Islet precursor cell (in vitro differentiated cells): ENCODE data around the gene LSM11.
"Not testable (repeated sequence)": the region's sequence is repeated elsewhere in the genome, so short reads cannot be mapped to it uniquely, and the experiment has no call there.

ENCODE experiments used
- DNase-seq: peaks from one replicate; pipeline ENCODE4 v3.0.0-alpha.2; 2018

Gene LSM11

DNA sequence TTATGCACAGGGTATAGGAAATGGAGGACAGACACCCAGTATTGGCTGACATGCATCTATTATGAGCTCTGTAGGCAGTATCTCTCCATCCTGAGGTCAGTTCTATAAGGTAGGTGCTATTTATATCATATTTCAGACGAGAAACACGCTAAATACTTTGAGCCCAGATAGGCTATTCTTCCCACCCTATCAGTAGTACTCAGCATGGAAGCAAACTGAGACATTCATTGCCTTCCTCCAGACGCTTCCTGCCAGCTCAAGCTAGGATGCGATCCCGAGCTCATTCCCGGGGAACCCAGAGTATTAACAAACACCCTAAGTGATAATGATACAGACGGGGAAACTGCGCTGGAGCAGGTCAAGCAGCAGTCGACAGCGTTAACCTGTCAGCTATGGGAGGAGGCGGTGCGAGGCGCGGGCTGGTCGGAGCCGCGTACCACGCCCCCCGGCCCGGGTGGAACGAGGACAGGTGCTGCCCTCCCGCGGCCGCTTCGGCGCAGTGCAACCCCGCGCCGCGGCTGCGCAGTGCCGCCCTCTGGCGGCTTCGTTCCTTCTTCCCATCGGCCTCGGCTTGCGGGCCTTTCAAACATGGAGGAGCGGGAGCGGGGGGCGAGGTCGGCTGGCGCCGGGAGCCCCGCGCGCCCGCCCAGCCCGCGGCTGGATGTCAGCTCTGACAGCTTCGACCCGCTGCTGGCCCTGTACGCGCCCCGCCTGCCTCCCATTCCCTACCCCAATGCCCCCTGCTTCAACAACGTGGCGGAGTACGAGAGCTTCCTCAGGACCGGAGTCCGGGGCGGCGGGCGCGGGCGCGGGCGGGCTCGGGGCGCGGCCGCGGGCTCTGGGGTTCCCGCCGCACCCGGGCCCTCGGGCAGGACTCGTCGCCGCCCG, at the start of gene LSM11:
Gene LSM11 (plus strand): TSS at position 550 of the 888 bp plus-strand sequence. CDS start 39 bp downstream, at position 589.
- peak; percentile 95 for DNase-seq

DNA sequence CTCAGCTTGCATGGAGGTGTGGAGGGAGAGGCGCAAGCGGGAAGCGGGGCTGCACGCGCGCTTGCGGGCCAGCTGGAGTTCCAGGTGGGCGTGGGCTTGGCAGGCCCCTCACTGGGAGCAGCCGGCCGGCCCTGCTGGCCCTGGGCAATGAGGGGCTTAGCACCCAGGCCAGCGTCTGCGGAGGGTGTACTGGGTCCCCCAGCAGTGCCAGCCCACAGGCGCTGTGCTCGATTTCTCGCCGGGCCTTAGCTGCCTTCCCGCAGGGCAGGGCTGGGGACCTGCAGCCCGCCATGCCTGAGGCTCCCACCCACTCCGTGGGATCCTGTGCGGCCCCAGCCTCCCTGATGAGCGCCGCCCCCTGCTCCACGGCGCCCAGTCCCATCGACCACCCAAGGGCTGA, 49.7 kb upstream of the LSM11 start:
- DNase-seq: peak; percentile 34

DNA sequence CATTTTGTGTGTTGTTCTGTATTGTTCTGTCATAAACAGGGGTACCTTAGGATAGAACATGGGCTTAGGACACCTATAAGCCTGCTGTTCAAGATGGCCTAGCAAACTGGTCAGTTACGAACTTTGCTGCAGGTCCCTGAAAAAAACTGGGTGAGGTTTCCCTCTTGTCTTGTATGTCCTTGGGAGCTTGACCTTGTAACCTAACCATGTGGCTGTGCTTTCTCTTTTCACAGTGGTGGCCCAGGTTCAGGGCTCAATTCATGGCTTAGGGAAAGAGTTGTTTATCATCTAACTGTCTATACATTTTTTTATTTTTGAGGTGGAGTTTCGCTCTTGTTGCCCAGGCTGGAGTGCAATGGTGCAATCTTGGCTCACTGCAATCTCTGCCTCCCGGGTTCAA, 47.4 kb upstream of the LSM11 start:
- not testable (repeated sequence) for DNase-seq

DNA sequence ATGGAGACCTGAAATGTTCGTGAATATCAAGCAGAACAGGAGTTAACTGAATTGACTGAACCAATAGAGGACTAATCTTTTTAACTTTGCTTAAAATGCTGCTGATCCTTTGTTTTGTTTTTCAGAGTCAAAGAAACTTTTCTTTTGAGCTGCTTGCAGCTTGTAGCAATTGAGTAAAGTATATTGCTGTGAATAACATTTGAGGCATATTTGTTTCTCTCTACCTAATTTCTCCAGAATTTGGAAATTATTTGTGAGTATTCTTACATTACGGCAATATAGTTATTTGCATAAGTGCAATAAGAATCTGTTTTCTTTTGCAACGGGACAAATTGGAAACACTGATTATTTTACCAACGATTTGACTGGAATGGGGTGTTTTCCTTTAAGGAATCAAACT, 44.8 kb upstream of the LSM11 start:
- not testable (repeated sequence) for DNase-seq

DNA sequence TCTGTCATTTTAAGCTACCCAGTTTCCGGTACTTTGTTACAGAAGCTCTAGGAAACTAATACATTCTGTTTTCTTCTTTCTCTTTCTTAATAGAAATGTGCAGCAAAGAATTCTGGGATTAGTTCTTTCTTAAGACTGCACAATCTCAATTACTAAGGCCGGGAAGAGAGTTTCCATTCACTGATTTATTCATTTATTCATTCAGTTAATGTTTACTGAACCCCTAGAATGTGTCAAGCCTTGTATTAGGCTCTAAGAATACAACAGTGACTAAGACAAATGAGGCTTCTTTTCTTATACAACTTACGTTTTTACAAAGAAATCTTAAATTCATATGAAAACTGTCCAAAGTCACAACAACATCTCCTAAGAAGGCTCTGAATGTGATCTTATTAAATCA, 39.8 kb upstream of the LSM11 start:
- no peak for DNase-seq

DNA sequence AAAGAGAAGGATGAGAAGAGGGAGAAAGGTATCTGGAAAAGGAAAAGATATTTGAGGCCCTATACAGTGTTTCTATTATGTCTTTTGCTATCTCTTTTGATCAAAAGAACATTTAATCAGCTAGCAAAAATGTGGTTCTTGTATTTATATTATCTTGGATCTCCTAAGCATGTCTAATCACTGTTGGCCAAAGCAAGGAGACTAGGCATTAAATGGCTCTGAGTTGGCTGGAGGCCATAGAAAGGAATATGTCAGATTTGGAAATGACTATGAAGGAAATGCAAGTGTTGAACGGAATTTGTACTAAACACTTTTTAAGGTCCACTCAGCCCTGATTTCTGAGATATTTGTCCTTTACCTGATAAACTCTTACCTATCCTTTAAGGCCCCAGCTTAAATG, 34.6 kb upstream of the LSM11 start:
- DNase-seq: no peak

DNA sequence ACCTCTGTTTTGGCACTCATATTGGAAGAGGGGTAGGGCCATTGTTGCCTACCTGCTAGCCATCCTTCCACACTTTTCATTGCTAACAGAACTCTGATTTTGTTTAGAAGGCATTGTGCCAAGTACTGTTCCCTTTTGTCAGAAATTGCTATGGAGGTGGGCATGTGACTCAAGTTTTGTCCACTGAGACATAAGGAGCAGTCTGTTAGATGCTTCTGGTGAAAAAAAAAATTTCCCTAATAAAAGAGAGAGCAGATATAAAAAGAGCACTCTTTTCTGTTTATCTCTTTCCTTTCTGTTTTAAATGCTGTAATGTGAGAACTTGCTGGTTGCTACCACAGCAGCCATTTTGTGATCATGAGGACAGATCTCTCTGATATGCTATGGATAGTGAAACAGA, 34.2 kb upstream of the LSM11 start:
- DNase-seq: no peak

DNA sequence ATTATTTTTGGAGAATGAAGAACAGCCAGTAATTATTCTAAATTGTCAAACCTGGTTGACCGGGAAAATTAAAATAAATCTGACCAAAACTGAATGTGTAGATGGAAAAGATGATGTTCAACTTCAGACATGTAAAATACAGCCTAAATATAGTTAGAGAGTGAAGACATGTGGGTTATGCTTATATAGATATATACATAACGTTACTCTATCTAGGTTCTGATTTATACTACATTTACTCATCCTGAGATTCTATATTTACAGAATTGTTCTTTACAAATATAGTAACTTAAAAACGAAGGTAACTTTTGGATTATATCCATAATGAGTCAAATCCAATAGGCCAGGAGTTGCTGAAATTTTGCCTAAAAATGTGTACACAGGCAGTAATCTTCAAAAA, 33.1 kb upstream of the LSM11 start:
- DNase-seq: no peak

DNA sequence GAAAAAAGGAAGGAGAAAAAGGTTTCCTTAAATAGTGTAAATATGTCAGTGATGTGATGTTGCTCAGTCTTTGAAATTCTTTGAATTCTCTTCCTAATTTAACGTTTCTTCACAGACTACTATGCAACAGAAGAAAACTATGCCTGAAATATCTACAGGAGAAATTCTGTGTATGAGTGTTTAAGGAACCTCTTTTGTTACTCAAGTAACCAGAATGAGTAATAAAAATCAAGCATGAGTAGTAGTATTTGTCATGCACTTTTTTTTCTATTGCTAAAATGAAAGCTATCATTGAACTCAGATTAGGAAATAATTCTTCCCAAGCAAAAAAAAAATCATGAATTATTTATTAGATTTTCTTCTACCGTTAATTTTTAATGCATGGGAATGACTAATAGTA, 32.6 kb upstream of the LSM11 start:
- DNase-seq: no peak

DNA sequence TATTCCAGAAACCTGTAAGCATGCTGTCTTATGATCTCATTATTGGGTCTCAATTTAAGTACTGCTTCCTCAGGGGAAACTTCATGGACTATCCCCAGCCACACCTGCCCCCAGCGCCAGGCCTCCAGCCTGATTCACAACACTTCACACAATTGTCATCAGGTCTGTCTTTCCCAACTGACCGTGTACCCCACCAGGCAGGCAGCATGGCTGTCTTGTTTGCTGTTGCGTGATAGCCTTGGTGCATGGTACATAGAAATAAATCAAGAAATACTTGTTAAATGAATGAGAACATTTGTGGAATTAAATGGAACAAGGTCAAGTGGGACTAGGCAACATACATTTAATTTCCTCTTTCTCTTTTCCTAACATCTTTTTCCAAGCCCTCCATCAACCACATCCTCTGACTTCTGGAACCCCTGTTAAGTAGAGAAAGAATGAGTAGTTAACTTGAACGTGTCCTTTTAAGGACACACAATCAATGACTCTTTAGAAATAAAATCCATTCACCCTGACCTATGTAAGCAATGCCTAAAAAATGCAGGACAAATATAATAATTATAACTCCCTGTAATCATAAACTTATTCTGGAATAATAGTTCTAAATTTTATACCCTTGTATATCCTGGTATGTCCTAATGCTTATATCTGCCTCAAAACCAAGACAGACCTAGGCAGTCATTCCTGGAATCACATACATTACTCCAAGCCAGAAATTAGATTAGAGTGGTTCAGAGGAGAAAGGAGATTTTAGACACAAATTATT, 29.5 kb upstream of the LSM11 start:
- DNase-seq: no peak

DNA sequence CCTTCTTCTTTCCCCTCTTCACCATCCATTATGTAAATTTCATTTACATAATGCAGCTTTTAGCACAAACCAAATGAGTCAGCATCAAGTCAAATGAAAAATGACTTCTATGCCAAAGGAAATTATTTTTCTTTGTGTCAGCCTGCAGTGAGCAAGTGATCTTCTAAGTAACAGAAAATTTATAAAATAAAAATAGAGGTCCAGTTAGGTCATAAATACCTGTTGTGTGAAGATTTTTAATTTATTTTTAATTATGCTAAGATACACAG, 29.0 kb upstream of the LSM11 start:
- no peak for DNase-seq

DNA sequence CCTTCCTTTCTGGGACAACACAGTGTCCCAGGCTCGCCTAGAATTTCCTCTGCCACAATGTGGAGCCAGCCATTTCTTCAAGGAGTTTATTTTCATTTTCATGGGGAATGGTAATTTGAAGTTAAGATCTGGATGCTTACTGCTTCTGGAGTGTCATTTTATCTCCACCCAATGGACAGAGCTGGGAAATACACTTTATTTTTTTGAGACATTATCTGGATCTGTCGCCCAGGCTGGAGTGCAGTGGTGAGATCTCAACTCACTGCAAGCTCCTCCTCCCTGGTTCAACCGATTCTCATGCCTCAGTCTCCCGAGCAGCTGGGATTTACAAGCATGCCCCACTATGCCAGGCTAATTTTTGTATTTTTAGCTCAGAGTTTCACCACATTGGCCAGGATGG, 25.0 kb upstream of the LSM11 start:
- DNase-seq: peak; percentile 60

DNA sequence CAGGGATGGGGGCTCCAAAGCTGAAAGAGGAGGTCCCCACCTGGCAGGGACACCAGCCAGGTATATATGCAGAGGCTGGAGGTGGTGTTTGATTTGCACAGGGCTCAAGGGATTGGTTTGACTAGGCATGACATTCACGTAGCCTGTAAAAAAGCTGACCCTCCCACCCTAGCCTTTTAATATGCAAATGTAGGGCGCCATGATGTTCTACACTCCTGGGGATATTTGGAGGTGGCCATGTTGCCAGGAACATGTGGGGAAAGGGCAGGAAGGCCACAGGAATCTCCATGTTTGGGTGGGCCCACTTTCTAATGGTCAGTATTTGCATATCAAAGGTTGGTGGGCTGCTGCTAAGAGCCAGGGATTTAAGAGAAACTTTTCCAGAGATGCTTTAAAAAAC, 24.3 kb upstream of the LSM11 start:
- no peak for DNase-seq

DNA sequence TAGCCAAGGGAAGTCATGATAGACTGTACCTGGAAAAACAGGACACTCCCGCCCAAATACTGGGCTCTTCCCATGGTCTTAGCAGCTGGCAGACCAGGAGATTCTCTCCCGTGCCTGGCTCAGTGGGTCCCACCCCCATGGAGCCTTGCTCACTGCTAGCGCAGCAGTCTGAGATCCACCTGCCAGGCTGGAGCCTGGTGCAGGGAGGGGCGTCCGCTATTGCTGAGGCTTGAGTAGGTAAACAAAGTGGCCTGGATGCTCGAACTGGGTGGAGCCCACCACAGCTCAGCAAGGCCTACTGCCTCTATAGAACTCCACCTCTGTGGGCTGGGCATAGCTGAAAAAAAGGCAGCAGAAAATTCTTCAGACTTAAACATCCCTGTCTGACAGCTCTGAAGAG, 22.4 kb upstream of the LSM11 start:
- DNase-seq: no peak

DNA sequence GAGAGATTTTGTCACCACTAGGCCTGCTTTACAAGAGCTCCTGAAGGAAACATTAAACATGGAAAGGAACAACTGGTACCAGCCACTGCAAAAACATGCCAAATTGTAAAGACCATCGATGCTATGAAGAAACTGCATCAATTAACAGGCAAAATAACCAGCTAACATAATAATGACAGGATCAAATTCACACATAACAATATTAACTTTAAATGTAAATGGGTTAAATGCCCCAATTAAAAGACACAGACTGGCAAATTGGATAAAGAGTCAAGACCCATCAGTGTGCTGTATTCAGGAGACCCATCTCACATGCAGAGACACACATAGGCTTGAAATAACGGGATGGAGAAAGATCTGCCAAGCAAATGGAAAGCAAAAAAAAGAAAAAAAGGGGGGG, 20.6 kb upstream of the LSM11 start:
- not testable (repeated sequence) for DNase-seq

DNA sequence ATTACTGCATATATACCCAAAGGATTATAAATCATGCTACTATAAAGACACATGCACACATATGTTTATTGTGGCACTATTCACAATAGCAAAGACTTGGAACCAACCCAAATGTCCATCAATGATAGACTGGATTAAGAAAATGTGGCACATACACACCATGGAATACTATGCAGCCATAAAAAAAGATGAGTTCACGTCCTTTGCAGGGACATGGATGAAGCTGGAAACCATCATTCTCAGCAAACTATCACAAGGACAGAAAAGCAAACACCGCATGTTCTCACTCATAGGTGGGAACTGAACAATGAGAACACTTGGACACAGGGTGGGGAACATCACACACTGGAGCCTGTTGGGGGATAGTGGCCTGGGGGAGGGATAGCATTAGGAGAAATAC, 16.9 kb upstream of the LSM11 start:
- not testable (repeated sequence) for DNase-seq

DNA sequence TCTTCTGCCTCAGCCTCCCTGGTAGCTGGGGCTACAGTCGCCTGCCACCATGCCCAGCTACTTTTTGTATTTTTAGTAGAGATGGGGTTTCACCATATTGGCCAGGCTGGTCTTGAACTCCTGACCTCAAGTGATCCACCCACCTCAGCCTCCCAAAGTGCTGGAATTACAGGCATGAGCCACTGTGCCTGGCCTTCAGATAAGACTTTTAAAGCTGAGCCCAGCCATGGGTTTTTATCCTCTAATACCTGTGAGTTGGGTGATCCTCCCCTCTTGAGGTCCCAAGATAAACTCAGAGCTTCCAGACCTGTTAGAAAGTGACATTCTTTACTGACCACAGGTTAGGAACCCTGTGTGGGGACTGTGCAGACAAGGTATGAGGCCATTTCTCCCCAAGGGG, 15.7 kb upstream of the LSM11 start:
- not testable (repeated sequence) for DNase-seq

DNA sequence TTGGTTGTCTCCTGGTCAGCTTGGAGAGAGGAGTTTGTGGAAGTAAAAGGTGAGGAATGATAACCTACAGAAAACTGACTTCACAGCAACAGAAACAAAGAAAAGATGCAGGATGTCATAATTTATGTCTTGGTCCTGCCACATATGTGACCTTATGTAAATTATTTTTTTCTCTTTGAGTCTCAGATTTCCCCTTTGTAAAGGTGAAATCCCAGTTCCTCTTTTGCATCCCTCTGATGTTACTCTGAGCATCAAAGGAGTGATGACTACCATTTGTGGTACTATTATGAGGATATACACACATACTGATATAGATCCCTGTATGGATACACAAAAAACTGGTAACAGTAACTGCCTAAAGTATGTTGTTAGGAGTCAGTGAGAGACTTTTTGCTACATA, 13.7 kb upstream of the LSM11 start:
- DNase-seq: no peak

DNA sequence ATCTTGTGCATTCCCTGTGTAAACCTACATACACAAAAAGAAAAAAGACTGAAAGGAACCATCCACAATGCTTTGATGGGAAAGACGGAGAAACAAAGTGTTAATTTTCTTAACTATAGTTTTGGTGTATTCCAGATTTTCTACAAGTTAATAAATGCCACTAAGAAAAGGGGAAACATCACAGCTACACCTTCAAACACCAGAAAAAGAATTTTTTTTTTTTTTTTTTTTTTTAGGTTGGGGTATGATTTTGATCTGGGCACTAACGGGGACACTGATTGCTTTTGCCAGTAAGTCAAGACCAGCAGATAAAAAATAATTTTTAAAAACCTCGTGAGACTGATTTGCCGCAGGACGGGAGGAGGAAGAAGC, 12.6 kb upstream of the LSM11 start:
- DNase-seq: no peak

DNA sequence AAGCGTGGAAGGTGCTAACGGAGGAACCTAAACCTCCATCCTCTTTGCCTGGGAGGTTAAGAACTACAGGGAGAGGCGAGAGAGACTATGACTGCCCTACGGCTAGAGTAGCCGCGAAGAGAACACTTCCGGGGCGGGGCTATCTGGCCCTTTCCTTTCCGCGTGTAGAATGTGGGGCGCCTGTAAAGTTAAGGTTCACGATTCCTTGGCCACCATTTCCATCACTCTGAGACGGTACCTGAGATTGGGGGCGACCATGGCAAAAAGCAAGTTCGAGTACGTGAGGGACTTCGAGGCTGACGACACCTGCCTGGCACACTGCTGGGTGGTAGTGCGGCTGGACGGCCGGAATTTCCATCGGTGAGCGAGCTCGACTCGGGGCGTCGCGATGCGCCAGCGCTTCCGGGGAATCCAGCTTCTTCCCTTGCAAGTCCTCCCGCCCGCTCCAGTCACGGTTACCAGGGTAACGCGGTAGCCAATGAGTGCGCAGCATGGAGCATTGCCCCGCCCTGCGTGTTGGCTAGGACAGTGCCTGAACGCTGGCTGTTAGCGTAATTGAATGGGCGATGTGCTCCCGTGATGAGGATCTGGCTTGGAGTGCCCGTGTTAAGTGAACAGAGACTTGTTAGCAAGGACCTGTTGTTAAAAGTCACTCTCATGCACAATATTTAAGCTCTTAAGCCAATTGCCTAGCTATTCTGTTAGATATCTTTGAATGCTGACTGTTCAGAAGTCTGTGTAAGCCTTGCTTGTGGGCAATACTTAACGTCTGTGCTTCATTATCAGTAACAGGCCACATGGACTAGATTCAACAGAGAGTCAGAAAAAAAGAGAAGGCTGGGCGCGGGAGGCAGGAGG, 12.0 kb upstream of the LSM11 start, which contains the start of gene THG1L:
Gene THG1L (plus strand): TSS at position 149 of the 858 bp plus-strand sequence. CDS start 21 bp downstream, at position 170.
- DNase-seq: peak; percentile 100

DNA sequence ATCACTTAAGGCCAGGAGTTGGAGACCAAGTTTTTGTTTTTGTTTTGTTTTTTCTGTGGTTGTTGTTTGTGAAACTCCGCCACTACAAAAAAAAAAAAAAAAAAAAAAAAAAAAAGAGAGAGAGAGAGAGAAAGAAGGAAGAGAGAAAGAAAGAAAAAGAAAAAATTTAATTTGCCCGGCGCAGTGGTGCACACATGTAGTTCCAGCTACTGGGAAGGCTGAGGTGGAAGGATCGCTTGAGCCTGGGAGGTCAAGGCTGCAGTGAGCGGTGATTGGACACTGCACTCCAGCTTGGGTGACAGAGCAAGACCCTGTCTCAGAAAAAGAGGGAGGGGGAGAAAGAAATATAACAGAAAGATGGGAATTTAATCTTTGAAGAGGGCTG, 11.4 kb upstream of the LSM11 start:
- DNase-seq: no peak

DNA sequence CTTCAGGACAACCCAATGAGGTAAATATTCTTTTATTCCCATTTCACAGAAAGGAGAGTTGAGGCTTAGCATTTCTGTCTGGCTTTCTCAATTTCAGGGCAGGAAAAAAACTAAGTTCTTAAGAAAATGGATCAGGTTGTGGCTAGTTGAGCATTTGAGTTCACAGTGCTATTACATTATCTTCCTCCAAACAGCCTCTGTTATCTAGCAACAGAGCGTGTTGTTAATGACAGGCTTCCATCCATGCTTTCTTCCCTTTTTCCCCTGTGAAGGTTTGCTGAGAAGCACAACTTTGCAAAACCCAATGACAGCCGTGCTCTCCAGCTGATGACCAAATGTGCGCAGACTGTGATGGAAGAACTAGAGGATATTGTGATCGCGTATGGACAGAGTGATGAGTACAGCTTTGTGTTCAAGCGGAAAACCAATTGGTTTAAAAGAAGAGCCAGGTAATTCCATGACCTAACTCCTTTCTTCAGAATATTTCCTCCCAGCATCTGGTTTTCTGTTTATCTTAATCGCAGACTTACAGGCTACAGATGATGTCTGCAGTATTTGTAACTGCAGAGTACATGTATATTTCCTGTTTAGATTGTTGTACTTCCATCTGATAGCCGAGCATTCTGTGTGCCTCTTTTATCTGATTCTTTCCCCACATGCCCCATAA, 10.8 kb upstream of the LSM11 start:
- no peak for DNase-seq

DNA sequence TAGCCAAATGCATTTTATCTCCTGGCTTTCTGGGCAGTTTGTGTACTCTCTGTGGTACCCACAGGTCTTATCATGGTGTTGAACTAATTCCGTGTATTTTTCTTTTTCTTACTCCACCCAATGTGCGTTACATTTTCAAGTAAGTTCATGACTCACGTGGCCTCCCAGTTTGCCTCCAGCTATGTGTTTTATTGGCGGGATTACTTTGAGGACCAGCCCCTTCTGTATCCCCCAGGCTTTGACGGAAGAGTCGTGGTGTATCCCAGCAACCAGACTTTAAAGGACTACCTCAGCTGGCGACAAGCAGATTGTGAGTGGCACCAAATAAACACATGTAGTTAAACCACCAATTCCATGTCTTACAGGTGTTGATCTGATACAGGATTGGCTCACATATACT, 9.1 kb upstream of the LSM11 start:
- DNase-seq: no peak
